Activated CD4-positive, alpha-beta T cell treated with anti-CD3 and anti-CD28 coated beads, Interleukin-2, amount 10 ng/mL, durations not matched to agents 24 days and 14 days (primary cell): Measurements from ENCODE around the gene CELF2. TPM values are rescaled to one million over a fixed set of nuclear protein-coding genes. Genes with fewer than 3 reads are reported as not detected.
"Not testable (repeated sequence)": the region's sequence is repeated elsewhere in the genome, so short reads cannot be mapped to it uniquely, and the experiment has no call there.

Experiments
- DNase-seq: peaks from one replicate; pipeline ENCODE4 v3.0.0; 2022
- H3K27ac Mint-ChIP-seq: one replicate; pipeline ENCODE4 v1.8.0; 2022; ENCODE audit warnings: mild to moderate bottlenecking, mixed read lengths
- H3K27me3 Mint-ChIP-seq: one replicate; pipeline ENCODE4 v1.8.0; 2022; ENCODE audit warnings: mixed read lengths
- H3K36me3 Mint-ChIP-seq: one replicate; pipeline ENCODE4 v1.8.0; 2022; ENCODE audit warnings: low read depth, mild to moderate bottlenecking, mixed read lengths
- H3K4me1 Mint-ChIP-seq: one replicate; pipeline ENCODE4 v1.8.0; 2021; ENCODE audit warnings: mixed read lengths
- H3K4me3 Mint-ChIP-seq: one replicate; pipeline ENCODE4 v1.8.0; 2022; ENCODE audit warnings: mild to moderate bottlenecking, moderate library complexity, mixed read lengths
- H3K9me3 Mint-ChIP-seq: one replicate; pipeline ENCODE4 v1.8.0; 2021; ENCODE audit warnings: mixed read lengths
- intact Hi-C: fragments of 100-400 bp; cut with micrococcal nuclease; formaldehyde crosslinking; loops from one replicate; pipeline ENCODE4 v1.15.1; 2023
- total RNA-seq: library from RNA; stranded (reverse); gene quantifications from 2 replicates; pipeline ENCODE4 v1.2.3, GENCODE V29; 2022

Gene CELF2
- total RNA-seq, 1 donor from 2014 or later: 95.5 TPM

DNA sequence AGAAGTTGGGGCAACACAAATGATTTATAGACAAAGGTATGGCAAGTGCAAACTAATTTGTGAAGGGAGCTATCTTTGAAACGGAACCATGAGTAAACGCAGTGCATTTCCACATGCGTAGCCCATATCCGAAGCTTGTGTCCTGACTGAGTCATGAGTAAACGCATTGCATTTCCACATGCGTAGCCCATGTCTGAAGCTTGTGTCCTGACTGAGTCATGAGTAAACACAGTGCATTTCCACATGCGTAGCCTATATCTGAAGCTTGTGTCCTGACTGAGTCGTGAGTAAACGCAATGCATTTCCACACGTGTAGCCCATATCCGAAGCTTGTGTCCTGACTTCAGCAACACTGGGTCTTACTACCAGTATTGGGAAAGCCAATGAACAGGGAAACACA is 95.0 kb downstream of the CELF2 start:
- intact Hi-C loops: loop anchor here (1.0 to 5.0 kb wide), 3 partner anchors 54 to 360 kb away; no protein-coding TSS in a partner anchor
- H3K27me3 Mint-ChIP-seq: peaks cover 8% of the 10 kb centered on the region
- H3K9me3 Mint-ChIP-seq: no peaks in the 10 kb centered on the region
- H3K4me3 Mint-ChIP-seq: no peak overlapping the region
- peaks cover 8% of the 10 kb centered on the region for H3K4me1 Mint-ChIP-seq
- no peak for DNase-seq
- no peaks in the 10 kb centered on the region for H3K36me3 Mint-ChIP-seq
- no peak overlapping the region for H3K27ac Mint-ChIP-seq

DNA sequence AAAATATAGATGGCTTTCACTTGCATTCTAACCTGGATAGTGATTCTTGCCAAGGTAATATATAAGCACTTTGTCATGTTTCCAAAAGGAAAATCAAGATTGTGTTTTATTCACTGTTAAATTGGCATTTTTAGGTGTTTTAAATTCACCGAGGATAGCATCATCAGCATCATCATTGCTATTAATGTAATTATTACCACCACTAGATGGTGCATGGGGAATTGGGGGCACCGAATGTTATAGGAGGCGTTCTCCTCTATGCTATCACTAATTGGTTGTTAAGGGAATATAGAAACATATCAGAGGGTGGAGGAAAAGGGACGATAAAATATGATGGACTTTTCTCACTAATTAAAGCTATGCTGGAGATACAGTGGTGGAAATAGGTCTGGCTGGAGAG is 95.5 kb downstream of the CELF2 start:
- peaks cover 7% of the 10 kb centered on the region for H3K27me3 Mint-ChIP-seq
- H3K4me3 Mint-ChIP-seq: no peak overlapping the region
- H3K4me1 Mint-ChIP-seq: peaks cover 8% of the 10 kb centered on the region
- intact Hi-C loops: loop anchor here (1.0 to 5.0 kb wide), 3 partner anchors 54 to 359 kb away; no protein-coding TSS in a partner anchor
- no peaks in the 10 kb centered on the region for H3K36me3 Mint-ChIP-seq
- H3K27ac Mint-ChIP-seq: no peak overlapping the region
- DNase-seq: peak; percentile 68
- H3K9me3 Mint-ChIP-seq: no peaks in the 10 kb centered on the region

DNA sequence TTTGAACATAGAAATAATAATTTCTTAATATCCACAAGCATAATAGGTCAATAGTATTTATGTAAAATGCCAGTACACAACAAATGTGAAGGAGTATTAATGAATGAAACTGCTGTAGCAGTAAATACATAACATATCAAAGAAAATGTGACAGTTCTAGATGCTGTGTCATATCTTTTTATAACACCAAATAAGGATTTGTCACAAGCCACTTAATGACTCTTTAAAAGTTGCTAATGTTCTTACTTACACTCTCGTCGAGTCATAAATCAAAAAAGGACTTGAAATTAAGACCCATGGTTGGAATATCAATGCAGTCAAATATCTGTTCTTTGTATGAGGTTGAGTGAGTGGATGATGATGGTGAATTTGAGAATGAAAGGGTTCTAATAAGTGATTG is 96.6 kb downstream of the CELF2 start:
- intact Hi-C loops: loop anchor here (5.0 kb wide), 1 partner anchor 358 kb away; no protein-coding TSS in a partner anchor

DNA sequence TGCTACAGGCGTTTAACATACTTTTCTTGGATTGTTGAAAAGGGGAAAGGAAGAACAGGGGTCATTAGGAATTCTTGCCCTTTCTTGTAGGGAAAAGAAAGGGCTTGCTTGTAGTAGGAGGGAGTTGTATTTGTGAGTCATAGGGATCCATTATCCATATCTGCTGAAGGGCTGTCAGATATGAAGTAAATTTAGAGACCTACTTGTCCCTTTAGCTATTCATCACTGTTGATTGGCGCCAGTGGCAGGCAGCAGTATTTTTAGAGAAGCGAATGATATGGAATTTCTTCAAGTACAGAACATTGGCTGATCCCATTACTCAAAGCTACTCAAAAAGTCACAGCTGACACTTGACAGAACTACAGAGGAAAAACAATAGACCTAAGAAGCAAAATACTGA is 97.7 kb downstream of the CELF2 start:
- intact Hi-C loops: no loop called here
- peaks cover 3% of the 10 kb centered on the region for H3K27me3 Mint-ChIP-seq
- no peak overlapping the region for H3K27ac Mint-ChIP-seq
- no peak overlapping the region for H3K4me3 Mint-ChIP-seq
- H3K36me3 Mint-ChIP-seq: no peaks in the 10 kb centered on the region
- DNase-seq: no peak
- peaks cover 8% of the 10 kb centered on the region for H3K4me1 Mint-ChIP-seq
- H3K9me3 Mint-ChIP-seq: no peaks in the 10 kb centered on the region

More for the DNA sequence above, 96.6 kb downstream of the CELF2 start:
- Mint-ChIP-seq H3K9me3 (no peaks in the 10 kb centered on the region), H3K4me3 (no peak overlapping the region), H3K27me3 (peaks cover 3% of the 10 kb centered on the region), H3K27ac (no peak overlapping the region), H3K4me1 (peaks cover 8% of the 10 kb centered on the region), H3K36me3 (no peaks in the 10 kb centered on the region)
- no peak for DNase-seq

DNA sequence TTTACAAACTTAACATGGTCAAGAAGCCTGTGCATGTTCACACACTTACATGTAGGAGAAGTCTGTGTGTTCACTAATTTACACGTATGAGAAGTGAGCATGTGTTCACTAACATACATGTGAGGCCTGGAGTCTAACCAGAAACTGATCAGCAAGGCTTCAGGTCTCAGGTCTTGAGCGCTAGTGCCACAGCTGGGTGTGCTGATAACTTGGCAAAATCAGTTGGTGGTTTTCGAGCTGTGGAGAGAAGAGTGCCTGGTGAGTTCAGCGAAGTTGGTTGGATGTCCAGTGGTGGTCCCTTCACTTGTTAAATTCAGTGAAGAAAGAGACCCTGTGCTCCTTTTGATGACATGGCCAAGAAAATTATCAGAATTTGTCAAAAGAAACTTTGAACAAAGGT is 98.7 kb downstream of the CELF2 start:
- intact Hi-C loops: no loop called here
- no peak for DNase-seq
- Mint-ChIP-seq H3K27ac (no peak overlapping the region), H3K36me3 (no peaks in the 10 kb centered on the region), H3K9me3 (no peaks in the 10 kb centered on the region), H3K4me3 (no peak overlapping the region), H3K4me1 (peaks cover 8% of the 10 kb centered on the region), H3K27me3 (peaks cover 6% of the 10 kb centered on the region)

DNA sequence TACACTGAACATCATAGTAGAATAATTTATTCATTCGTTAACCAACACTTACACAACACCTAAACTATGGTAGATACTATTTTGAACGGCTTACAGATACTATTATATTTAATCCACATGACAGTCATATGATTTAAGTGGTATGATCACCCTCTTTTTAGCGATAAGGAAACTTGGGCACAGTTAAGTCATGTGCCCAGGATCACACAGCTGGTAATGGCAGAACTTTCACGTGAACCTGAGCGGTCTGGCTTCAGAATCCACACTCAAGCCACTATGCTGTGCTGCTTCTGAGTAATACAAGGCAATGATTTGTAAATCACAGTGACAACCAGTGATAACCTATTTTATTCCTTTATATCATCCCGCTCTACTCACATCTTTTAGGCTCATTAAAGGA is 99.1 kb downstream of the CELF2 start:
- Mint-ChIP-seq H3K9me3 (no peaks in the 10 kb centered on the region), H3K36me3 (no peaks in the 10 kb centered on the region), H3K27ac (no peak overlapping the region), H3K4me3 (no peak overlapping the region), H3K27me3 (peaks cover 6% of the 10 kb centered on the region), H3K4me1 (peaks cover 8% of the 10 kb centered on the region)
- no peak for DNase-seq
- intact Hi-C loops: no loop called here

DNA sequence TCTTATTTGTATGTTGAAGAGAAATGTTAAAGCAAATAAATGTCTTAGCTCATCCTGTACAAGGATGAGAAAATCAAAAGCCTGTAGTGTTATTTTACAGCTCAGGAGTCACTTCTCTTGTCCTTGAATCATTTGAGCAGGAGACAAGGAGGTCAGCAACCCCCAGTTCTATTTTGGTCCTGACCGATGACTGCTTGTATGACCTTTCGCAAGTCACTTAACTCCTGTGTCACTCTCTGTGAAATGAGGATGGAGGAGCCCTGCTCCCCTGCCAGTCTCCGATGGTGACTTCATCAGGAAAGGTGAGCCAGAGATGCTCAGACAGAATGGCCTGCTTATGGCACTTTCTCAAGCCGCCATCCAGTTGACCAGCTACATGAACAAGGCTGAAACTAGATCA is 101.0 kb downstream of the CELF2 start:
- peaks cover 7% of the 10 kb centered on the region for H3K9me3 Mint-ChIP-seq
- intact Hi-C loops: no loop called here
- H3K27me3 Mint-ChIP-seq: peaks cover 5% of the 10 kb centered on the region
- DNase-seq: no peak
- H3K4me1 Mint-ChIP-seq: peaks cover under 1% of the 10 kb centered on the region
- no peak overlapping the region for H3K4me3 Mint-ChIP-seq
- no peak overlapping the region for H3K27ac Mint-ChIP-seq
- H3K36me3 Mint-ChIP-seq: peaks cover 2% of the 10 kb centered on the region

DNA sequence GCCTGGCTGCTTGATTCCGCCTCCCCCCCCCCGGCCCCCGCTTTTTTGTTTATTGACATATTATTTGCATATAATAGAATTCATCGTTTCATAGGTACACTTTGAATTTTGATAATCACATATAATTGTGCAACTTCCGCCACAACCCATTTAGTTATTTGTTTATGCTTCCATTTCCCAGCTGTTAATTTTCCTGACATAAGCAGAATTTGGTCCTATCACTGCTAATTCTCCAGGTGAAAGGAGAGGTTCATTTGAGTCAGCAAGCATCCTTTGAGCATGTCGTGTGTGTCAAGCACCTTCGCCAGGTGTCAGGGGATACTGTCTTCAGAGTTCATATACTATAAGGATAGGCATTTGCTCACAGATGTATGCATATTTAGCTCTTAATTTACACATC is 102.2 kb downstream of the CELF2 start:
- no peak overlapping the region for H3K27ac Mint-ChIP-seq
- intact Hi-C loops: no loop called here
- peaks cover 5% of the 10 kb centered on the region for H3K27me3 Mint-ChIP-seq
- H3K36me3 Mint-ChIP-seq: peaks cover 9% of the 10 kb centered on the region
- peaks cover 7% of the 10 kb centered on the region for H3K4me1 Mint-ChIP-seq
- peaks cover 15% of the 10 kb centered on the region for H3K9me3 Mint-ChIP-seq
- DNase-seq: no peak
- no peak overlapping the region for H3K4me3 Mint-ChIP-seq

DNA sequence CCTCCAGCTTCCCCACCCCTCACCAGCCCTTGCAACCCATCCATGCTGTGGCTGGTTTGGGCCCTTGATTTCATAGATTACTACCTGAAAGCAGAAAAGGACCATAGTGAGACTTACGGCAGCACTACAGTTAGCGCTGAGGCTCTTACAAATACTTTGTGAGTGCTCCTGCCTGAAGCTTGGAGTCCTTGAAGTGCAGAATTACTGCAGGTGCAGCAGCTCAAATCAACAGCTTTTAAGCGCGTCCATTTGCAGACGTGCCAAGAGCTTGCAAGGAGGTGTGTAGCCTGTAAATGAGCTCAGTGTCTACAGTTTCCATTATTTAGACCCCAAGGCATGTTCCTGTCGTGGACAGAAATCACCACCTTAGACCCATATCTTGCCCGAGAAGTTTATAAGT is 103.0 kb downstream of the CELF2 start:
- no peak for DNase-seq
- Mint-ChIP-seq H3K9me3 (peaks cover 17% of the 10 kb centered on the region), H3K27ac (no peak overlapping the region), H3K36me3 (peaks cover 9% of the 10 kb centered on the region), H3K4me3 (no peak overlapping the region), H3K4me1 (peaks cover 7% of the 10 kb centered on the region), H3K27me3 (peaks cover 5% of the 10 kb centered on the region)
- intact Hi-C loops: no loop called here

DNA sequence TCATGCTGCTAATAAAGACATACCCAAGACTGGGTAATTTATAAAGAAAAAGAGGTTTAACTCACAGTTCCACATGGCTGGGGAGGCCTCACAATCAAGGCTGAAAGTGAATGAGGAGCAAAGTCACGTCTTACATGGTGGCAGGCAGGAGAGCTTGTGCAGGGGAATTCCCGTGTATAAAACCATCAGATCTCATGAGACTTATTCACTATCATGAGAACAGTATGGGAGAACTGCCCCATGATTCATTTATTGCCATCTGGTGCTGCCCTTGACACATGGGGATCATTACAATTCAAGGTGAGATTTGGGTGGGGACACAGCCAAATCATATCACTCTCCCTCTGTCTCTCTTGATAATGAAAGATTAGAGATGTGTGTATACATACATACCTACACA is 106.2 kb downstream of the CELF2 start:
- DNase-seq, intact Hi-C loops, H3K27me3 Mint-ChIP-seq, H3K4me3 Mint-ChIP-seq, H3K4me1 Mint-ChIP-seq, H3K27ac Mint-ChIP-seq: not testable (repeated sequence)
- Mint-ChIP-seq H3K36me3 (peaks cover 14% of the 10 kb centered on the region), H3K9me3 (peaks cover 36% of the 10 kb centered on the region)

DNA sequence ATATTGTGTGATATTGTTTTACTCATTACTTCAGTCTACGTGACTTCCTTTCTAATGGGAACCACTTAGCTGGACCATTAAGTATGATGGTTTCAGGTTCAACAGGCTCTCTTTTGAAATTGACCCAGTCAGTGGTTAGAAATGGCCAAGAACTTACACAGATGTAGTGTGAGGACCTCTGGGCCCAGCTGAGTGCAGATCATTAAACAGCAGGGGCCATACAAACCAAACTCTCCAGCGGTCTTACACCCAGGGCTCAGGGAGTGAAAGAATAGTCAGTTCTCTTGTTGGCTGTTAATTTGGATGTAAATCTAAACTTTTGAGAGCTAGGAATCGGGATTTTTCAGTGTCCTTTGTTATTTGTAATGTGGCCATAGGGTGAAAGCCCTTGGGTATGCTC is 107.3 kb downstream of the CELF2 start:
- Mint-ChIP-seq H3K4me1 (peaks cover 7% of the 10 kb centered on the region), H3K4me3 (no peak overlapping the region), H3K27me3 (peaks cover 3% of the 10 kb centered on the region), H3K27ac (no peak overlapping the region), H3K36me3 (peaks cover 14% of the 10 kb centered on the region), H3K9me3 (peaks cover 46% of the 10 kb centered on the region)
- DNase-seq: no peak
- intact Hi-C loops: no loop called here

DNA sequence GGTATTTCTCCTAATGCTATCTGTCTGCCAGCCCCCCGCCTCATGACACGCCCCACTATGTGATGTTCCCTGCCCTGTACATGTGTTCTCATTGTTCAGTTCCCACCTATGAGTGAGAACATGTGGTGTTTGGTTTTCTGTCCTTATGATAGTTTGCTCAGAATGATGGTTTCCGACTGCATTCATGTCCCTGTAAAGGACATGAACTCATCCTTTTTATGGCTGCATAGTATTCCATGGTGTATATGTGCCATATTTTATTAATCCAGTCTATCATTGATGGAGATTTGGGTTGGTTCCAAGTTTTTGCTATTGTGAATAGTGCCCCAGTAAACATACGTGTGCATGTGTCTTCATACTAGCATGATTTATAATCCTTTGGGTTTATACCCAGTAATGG is 109.3 kb downstream of the CELF2 start:
- H3K4me3 Mint-ChIP-seq, H3K4me1 Mint-ChIP-seq, DNase-seq, H3K27me3 Mint-ChIP-seq, intact Hi-C loops, H3K27ac Mint-ChIP-seq: not testable (repeated sequence)
- peaks cover 14% of the 10 kb centered on the region for H3K36me3 Mint-ChIP-seq
- peaks cover 46% of the 10 kb centered on the region for H3K9me3 Mint-ChIP-seq

DNA sequence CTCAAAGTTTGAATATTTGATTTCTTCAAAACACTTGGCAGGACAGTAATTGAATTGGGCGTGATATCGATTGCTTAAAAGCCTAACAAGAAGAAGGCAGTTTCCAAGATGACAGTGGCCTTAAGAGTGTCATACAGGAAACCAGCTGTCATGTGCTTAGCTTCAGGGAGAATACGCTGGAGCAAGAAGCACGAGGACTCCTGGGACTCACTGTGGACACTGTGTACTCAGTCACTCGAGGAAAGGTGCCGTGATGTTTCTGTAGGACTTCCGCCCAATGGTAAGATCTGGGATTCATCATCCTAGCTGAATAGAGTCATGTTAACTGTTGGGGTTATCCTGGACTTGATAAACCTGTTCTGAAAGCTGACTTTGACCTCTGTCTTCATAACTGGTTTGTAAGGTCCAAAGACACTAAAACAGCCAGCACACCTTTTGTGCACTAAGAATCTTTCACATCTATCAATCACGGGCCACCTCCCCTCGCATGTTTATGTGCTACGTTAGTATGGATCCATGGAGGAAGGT is 113.5 kb downstream of the CELF2 start:
- Mint-ChIP-seq H3K4me3 (no peak overlapping the region), H3K9me3 (peaks cover 24% of the 10 kb centered on the region), H3K27me3 (no peaks in the 10 kb centered on the region), H3K36me3 (peaks cover 5% of the 10 kb centered on the region), H3K27ac (no peak overlapping the region), H3K4me1 (no peaks in the 10 kb centered on the region)
- no peak for DNase-seq
- intact Hi-C loops: no loop called here

DNA sequence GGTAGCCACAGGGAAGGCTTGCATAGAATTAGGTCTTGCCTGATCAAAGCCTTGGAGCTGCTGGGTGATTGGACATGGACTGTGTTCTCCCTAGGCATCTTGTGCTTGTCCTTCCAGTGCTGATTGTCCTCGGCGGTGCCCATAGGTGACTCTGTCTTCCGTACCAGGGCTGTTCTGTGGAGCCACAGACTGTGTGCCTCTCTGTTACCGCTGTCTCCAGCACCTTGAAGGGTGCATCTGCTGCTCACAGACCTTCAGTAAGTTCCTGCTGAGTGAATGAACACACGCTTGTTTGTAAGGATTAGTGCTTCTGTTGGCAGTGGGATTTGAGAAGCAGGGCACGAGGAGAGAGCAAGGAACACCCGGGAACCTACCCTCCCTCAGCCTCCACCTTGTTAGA is 116.7 kb downstream of the CELF2 start:
- no peak overlapping the region for H3K27ac Mint-ChIP-seq
- no peak for DNase-seq
- H3K4me1 Mint-ChIP-seq: no peaks in the 10 kb centered on the region
- H3K27me3 Mint-ChIP-seq: no peaks in the 10 kb centered on the region
- intact Hi-C loops: no loop called here
- no peaks in the 10 kb centered on the region for H3K36me3 Mint-ChIP-seq
- H3K4me3 Mint-ChIP-seq: no peak overlapping the region
- H3K9me3 Mint-ChIP-seq: peaks cover 5% of the 10 kb centered on the region

DNA sequence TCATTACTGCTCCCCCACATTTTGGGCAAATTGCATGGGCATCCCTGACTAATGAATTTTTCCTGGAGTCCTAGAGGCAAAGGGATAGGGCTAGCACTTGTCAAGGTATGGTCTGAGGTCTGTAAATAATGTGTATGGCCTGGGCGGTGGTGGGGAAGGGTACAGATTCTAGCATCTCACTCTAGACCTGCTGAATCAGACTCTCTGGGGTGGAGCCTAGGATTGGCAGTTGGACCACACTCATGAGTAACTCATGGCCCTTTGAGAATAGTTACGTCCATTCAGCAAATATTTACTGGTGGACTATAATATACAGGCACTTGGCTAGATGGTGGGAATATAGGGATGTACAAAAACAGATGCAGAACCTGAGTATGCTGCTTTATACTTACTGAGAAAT is 118.0 kb downstream of the CELF2 start:
- Mint-ChIP-seq H3K27me3 (no peaks in the 10 kb centered on the region), H3K27ac (no peak overlapping the region), H3K36me3 (no peaks in the 10 kb centered on the region), H3K4me3 (no peak overlapping the region), H3K4me1 (peaks cover 3% of the 10 kb centered on the region), H3K9me3 (no peaks in the 10 kb centered on the region)
- intact Hi-C loops: no loop called here
- DNase-seq: no peak
